K562 (cell line): Measurements from ENCODE around the gene CD52. TPM values are rescaled to one million over a fixed set of nuclear protein-coding genes. Genes with fewer than 3 reads are reported as not detected.

Source experiments
- CTBP1 ChIP-seq: fragments of 450-650 bp; IDR thresholded peaks from 2 replicates; pipeline ENCODE4 v1.6.1; 2016; ENCODE audit warnings: borderline replicate concordance
- FOXK2 ChIP-seq, 2 experiments: fragments of 450-650 bp; IDR thresholded peaks in 1 of 2; conservative IDR thresholded peaks in 1 of 2; 2 replicates each; pipeline ENCODE4 v1.6.1; 2016; ENCODE audit warnings: low read depth in 2 of 2, mild to moderate bottlenecking in 1 of 2
- KAT7 ChIP-seq: sonication (generic); formaldehyde crosslinking; IDR thresholded peaks from 2 replicates; pipeline ENCODE4 v1.8.0; 2022; ENCODE audit warnings: missing genetic modification reagents, mild to moderate bottlenecking, borderline replicate concordance
- MTA2 ChIP-seq: fragments of 450-650 bp; IDR thresholded peaks from 2 replicates; pipeline ENCODE4 v1.6.1; 2016; ENCODE audit warnings: low read depth
- POLR2AphosphoS2 ChIP-seq: IDR thresholded peaks from 2 replicates; pipeline ENCODE4 v1.6.1; 2012; ENCODE audit warnings: low read length, improper control_type of control experiment
- RBM25 ChIP-seq: fragments of 200-400 bp; formaldehyde crosslinking; IDR thresholded peaks from 2 replicates; pipeline ENCODE4 v1.6.1; 2018; ENCODE audit warnings: low read length, low read depth, moderate library complexity; ENCODE audit not compliant: severe bottlenecking
- RHOXF2B ChIP-seq: fragments of 250-450 bp; sonication (Bioruptor Pico); conservative IDR thresholded peaks from 2 replicates; pipeline ENCODE4 v1.5.1; 2021
- ZBTB17 ChIP-seq: fragments of 450-650 bp; formaldehyde crosslinking; IDR thresholded peaks from 2 replicates; pipeline ENCODE4 v1.4.0; 2020; ENCODE audit warnings: mild to moderate bottlenecking
- ZFP1 ChIP-seq: fragments of 450-650 bp; formaldehyde crosslinking; IDR thresholded peaks from 2 replicates; pipeline ENCODE4 v1.4.0; 2020; ENCODE audit warnings: mild to moderate bottlenecking, mixed read lengths
- polyA plus RNA-seq, 8 experiments: library from polyadenylated mRNA; depleted of rRNA in 4 of 8; stranded (reverse) in 5 of 8; unstranded in 3 of 8; fragments of >200 nt; fragmentation: Nextera tagmentation in 2 of 8; fragmentation: Illumina TruSeq in 1 of 8; extraction: Ambion mirVana in 2 of 8; extraction: Trizol in 1 of 8; gene quantifications; 2 replicates each; pipeline versions ENCODE4 v1.2.1 to v1.2.3, GENCODE V29; 2011 to 2014; ENCODE audit warnings: inconsistent platforms in 1 of 8, missing spikeins in 1 of 8
- total RNA-seq, 7 experiments: library from RNA; depleted of rRNA in 6 of 7; stranded (reverse); fragments of >200 nt in 6 of 7; fragmentation: Illumina TruSeq in 2 of 7; extraction: Trizol in 2 of 7; gene quantifications; 2 replicates each; pipeline versions ENCODE4 v1.2.1 to v1.2.3, GENCODE V29; 2011 to 2021; ENCODE audit warnings: low replicate concordance in 1 of 7
- TF ChIP-seq, protein P1 (sequence below), 2 experiments: fragments of 450-650 bp; conservative IDR thresholded peaks; 2 replicates each; pipeline ENCODE4 v1.6.1; 2017; ENCODE audit warnings: mild to moderate bottlenecking in 2 of 2, moderate library complexity in 2 of 2
- TF ChIP-seq, protein P2 (sequence below): fragments of 450-650 bp; IDR thresholded peaks from 2 replicates; pipeline ENCODE4 v1.6.1; 2014; ENCODE audit warnings: low read depth, mild to moderate bottlenecking, moderate library complexity, borderline replicate concordance
- TF ChIP-seq, protein P3 (sequence below): fragments of 250-450 bp; sonication (Bioruptor Pico); IDR thresholded peaks from 2 replicates; pipeline ENCODE4 v1.4.0; 2020
- TF ChIP-seq, protein P4 (sequence below): conservative IDR thresholded peaks from 2 replicates; pipeline ENCODE4 v1.6.1; 2011; ENCODE audit warnings: low read depth, mild to moderate bottlenecking, low read length; ENCODE audit not compliant: control insufficient read depth
- TF ChIP-seq, protein P5 (sequence below): sonication (generic); formaldehyde crosslinking; IDR thresholded peaks from 2 replicates; pipeline ENCODE4 v1.8.0; 2022; ENCODE audit warnings: missing genetic modification reagents, mild to moderate bottlenecking, moderate library complexity, borderline replicate concordance
- TF ChIP-seq, protein P6 (sequence below): fragments of 450-650 bp; IDR thresholded peaks from 2 replicates; pipeline ENCODE4 v1.6.1; 2017; ENCODE audit warnings: antibody characterized with exemption, mild to moderate bottlenecking

Gene CD52
- total and polyA plus RNA-seq, 9 of the 15 experiments (the other 6 are each of a cell fraction or from before 2014, with no cell fraction given), result 34.9 to 488 (median 173) TPM

DNA sequence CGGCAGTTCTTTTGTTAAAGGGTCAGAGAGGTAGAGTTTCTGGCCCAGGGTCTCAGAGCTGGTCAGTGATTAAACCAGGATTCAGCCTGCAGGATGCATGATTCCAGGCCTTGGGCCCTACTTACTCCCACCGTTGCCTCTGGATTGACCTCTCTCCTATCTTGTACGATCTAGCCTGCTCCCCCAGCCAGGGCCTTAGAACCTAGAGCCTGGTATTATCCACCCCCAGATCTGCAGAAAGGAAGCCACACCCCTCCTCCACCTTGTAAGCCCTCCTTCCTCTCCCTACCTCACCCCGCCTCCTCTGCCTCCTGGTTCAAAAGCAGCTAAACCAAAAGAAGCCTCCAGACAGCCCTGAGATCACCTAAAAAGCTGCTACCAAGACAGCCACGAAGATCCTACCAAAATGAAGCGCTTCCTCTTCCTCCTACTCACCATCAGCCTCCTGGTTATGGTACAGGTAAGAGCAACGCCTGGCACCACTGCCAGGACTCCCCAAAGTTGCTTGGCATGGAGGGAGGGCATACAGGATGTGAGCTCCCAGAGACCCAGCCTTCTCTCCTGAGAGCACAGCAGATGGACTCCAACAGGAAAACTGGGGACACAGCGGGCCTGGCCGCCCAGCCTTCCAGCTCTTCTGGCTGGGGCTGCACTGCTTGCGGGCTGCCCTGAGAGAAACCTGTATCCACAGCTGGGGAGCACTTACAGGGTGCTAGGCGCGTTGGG, at the start of gene CD52 (continued):
- TF ChIP-seq ZFP1 (CRISPR knock-in tag) (no peak), FOXK2 (conservative IDR thresholded peaks at IDR 0.05 in 1 of 2, IDR thresholded peaks at IDR 0.05 in 1 of 2; ENCODE audit: low read depth in 2 of 2) (0 out of 4 replicates have a peak, but pooled peaks of 1 of the 2 experiments have one; percentile 14), POLR2AphosphoS2 (no peak), CTBP1 (peak; percentile 54), RBM25 (no peak), ZBTB17 (CRISPR knock-in tag) (no peak), RHOXF2B (no peak), MTA2 (peak; percentile 7; the same call in 1 of the 2 replicates), KAT7 (CRISPR knock-in tag) (peak; percentile 96)
- TF ChIP-seq, protein P1, sequence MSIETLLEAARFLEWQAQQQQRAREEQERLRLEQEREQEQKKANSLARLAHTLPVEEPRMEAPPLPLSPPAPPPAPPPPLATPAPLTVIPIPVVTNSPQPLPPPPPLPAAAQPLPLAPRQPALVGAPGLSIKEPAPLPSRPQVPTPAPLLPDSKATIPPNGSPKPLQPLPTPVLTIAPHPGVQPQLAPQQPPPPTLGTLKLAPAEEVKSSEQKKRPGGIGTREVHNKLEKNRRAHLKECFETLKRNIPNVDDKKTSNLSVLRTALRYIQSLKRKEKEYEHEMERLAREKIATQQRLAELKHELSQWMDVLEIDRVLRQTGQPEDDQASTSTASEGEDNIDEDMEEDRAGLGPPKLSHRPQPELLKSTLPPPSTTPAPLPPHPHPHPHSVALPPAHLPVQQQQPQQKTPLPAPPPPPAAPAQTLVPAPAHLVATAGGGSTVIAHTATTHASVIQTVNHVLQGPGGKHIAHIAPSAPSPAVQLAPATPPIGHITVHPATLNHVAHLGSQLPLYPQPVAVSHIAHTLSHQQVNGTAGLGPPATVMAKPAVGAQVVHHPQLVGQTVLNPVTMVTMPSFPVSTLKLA (conservative IDR thresholded peaks at IDR 0.05), result no peak
- TF ChIP-seq, protein P2, sequence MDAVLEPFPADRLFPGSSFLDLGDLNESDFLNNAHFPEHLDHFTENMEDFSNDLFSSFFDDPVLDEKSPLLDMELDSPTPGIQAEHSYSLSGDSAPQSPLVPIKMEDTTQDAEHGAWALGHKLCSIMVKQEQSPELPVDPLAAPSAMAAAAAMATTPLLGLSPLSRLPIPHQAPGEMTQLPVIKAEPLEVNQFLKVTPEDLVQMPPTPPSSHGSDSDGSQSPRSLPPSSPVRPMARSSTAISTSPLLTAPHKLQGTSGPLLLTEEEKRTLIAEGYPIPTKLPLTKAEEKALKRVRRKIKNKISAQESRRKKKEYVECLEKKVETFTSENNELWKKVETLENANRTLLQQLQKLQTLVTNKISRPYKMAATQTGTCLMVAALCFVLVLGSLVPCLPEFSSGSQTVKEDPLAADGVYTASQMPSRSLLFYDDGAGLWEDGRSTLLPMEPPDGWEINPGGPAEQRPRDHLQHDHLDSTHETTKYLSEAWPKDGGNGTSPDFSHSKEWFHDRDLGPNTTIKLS, result peak; percentile 23; the same call in 1 of the 2 replicates
- TF ChIP-seq, protein P3, sequence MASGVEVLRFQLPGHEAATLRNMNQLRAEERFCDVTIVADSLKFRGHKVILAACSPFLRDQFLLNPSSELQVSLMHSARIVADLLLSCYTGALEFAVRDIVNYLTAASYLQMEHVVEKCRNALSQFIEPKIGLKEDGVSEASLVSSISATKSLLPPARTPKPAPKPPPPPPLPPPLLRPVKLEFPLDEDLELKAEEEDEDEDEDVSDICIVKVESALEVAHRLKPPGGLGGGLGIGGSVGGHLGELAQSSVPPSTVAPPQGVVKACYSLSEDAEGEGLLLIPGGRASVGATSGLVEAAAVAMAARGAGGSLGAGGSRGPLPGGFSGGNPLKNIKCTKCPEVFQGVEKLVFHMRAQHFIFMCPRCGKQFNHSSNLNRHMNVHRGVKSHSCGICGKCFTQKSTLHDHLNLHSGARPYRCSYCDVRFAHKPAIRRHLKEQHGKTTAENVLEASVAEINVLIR (CRISPR knock-in tag), result 0 out of 2 replicates have a peak, but pooled peaks have one; percentile 7
- TF ChIP-seq, protein P4, sequence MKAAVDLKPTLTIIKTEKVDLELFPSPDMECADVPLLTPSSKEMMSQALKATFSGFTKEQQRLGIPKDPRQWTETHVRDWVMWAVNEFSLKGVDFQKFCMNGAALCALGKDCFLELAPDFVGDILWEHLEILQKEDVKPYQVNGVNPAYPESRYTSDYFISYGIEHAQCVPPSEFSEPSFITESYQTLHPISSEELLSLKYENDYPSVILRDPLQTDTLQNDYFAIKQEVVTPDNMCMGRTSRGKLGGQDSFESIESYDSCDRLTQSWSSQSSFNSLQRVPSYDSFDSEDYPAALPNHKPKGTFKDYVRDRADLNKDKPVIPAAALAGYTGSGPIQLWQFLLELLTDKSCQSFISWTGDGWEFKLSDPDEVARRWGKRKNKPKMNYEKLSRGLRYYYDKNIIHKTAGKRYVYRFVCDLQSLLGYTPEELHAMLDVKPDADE, result 0 out of 2 replicates have a peak, but pooled peaks have one; percentile 8
- TF ChIP-seq, protein P5, sequence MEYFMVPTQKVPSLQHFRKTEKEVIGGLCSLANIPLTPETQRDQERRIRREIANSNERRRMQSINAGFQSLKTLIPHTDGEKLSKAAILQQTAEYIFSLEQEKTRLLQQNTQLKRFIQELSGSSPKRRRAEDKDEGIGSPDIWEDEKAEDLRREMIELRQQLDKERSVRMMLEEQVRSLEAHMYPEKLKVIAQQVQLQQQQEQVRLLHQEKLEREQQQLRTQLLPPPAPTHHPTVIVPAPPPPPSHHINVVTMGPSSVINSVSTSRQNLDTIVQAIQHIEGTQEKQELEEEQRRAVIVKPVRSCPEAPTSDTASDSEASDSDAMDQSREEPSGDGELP (CRISPR knock-in tag), result peak; percentile 30; the same call in 1 of the 2 replicates
- TF ChIP-seq, protein P6, sequence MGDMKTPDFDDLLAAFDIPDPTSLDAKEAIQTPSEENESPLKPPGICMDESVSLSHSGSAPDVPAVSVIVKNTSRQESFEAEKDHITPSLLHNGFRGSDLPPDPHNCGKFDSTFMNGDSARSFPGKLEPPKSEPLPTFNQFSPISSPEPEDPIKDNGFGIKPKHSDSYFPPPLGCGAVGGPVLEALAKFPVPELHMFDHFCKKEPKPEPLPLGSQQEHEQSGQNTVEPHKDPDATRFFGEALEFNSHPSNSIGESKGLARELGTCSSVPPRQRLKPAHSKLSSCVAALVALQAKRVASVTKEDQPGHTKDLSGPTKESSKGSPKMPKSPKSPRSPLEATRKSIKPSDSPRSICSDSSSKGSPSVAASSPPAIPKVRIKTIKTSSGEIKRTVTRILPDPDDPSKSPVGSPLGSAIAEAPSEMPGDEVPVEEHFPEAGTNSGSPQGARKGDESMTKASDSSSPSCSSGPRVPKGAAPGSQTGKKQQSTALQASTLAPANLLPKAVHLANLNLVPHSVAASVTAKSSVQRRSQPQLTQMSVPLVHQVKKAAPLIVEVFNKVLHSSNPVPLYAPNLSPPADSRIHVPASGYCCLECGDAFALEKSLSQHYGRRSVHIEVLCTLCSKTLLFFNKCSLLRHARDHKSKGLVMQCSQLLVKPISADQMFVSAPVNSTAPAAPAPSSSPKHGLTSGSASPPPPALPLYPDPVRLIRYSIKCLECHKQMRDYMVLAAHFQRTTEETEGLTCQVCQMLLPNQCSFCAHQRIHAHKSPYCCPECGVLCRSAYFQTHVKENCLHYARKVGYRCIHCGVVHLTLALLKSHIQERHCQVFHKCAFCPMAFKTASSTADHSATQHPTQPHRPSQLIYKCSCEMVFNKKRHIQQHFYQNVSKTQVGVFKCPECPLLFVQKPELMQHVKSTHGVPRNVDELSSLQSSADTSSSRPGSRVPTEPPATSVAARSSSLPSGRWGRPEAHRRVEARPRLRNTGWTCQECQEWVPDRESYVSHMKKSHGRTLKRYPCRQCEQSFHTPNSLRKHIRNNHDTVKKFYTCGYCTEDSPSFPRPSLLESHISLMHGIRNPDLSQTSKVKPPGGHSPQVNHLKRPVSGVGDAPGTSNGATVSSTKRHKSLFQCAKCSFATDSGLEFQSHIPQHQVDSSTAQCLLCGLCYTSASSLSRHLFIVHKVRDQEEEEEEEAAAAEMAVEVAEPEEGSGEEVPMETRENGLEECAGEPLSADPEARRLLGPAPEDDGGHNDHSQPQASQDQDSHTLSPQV, result peak; percentile 72
